HG03558 (cell line): Measurements from ENCODE around the gene PCSK2.

ENCODE experiments used
- ATAC-seq: cut with Tn5 transposase; IDR thresholded peaks from one replicate; pipeline ENCODE4 v1.9.1; 2021; ENCODE audit warnings: moderate number of reproducible peaks; ENCODE audit not compliant: unreplicated experiment; ENCODE audit errors: extremely low read depth

The PCSK2 gene

DNA sequence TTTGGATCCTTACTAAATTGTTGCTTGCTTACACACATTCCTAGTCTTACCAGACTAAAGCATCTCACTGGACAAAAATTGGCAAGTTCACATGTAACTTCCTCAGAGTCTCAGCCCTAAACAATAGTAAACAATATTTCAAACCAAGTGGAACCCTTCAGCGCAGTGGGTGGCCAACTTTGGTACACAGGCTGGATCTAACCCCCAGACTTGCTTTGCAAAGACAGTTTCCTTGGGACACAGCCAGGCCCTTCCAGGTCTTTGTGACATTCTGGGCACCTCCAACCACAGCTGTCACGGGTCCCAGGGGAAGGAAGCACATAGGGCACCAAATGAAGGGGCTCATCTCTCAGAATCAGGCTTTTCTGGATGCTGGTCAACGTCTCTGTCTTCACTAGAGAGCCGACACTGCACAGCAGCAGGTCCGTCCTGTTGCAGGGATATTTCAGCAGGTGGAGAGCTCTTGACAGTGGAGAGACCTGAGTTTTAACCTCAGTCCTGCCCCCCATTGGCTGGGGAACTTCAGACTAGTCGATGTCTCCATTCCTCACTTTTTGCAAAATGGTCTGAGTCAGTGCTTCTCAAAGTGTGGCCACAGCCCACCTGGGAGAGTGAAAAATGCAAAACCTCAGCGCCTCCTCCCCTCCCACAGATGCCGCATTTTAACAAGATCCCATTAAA is 212.9 kb downstream of the PCSK2 start:
- ATAC-seq, result no peak

DNA sequence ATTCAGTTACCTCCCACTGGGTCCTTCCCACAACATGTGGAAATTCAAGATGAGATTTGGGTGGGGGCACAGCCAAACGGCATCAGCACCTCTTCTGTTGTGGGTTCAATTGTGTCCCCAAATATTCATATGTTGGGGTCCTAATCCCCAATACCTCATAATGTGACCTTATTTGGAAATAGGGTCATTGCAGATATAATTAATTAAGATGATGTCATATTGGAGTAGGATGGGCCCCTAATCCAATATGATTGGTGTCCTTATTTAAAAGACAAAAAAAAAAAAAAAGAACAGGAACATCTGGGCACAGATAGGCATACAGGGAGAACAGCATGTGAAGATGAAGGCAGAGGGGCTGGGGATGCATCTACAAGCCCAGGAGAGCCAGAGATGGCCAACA is 214.9 kb downstream of the PCSK2 start:
- ATAC-seq, result no peak

DNA sequence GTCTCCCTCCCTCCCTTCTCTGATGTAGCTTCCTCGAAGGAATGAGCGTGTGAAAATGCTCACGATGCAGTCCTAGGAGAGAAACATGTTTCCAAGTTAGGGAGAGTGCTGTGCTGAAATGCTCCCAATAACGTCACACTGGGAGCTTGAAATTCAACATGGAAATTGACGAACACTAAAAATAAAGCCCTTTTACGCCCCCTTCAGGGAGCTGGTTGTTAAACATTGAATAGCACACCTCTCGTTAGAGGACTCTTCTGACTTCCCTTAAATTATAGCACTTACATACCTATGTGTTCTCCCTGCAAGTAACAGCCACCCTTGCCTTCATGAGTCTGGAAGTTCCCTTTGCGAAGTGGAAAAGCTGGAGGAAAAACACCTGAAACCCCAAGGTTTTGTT is 215.7 kb downstream of the PCSK2 start:
- ATAC-seq, result no peak

DNA sequence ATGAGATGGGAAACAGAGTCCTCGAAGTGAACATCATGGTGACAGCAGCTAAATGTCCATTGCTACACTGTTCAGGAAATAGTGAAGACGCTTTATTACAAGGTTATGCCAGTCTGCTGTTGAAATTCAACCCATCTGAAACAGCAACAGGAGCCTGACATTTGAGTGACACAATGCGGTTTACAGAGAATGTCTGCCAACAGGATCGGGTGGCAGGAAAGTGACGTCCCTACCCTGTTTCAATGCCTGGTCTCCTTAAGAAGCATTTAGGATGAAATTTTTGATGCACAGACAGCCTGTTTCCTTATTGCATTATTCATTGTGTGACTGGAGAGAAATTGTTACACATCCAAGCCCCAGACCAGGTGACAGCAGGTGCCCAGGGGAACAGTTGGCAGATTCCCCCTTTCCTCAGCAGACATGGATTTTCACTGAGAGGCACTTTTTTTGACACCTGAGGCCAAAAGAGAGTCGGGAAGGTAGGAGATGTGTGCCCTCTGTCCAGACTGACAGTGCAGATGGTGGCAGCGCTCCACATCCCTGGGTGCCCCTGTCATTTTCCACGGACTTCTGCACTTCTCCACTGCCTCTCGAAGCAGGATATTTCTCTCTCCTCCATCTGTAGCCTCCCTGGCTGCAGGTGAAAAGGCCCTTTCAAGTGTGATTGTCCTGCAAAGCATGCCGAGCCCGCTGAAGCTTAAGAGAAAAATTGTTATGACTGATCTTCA is 216.5 kb downstream of the PCSK2 start:
- ATAC-seq, result no peak

DNA sequence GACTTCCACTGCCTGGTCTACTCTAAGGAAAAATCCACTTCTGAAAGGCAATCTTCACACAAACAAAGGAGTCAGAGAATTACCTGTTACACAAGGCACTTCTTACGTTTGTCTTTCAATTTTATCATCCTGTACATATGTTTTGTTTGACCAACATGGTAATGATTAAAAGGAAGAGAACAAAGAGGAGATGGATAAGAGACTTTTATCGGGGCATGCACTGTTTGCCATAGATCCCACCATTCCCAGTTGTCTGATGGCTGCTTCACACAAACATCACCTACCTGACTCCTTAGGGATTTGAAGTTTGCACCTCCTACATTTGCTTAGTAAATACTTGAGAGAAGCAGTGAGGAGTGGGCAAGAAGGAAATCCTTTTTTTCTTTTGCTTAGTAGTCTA is 217.3 kb downstream of the PCSK2 start:
- ATAC-seq, result no peak

DNA sequence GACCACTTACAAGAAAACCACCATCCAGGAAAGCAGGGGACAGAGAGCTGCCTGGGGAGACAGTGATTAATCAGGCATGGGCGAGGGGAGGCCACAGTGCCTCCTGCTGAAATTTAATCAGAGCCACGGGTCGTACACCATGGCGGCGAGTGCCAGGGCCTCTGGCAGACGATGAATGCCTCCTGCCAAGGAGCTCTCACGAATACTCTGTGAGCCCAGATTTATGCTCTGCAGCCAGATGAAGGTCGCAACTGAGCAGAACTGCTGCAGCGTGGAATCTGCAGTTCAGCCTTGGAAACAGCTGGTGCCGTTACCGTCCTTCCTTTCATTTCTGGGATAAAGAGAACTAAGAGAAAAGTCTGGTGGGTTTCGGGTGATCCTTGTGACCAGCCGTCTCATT is 218.7 kb downstream of the PCSK2 start:
- no peak for ATAC-seq

DNA sequence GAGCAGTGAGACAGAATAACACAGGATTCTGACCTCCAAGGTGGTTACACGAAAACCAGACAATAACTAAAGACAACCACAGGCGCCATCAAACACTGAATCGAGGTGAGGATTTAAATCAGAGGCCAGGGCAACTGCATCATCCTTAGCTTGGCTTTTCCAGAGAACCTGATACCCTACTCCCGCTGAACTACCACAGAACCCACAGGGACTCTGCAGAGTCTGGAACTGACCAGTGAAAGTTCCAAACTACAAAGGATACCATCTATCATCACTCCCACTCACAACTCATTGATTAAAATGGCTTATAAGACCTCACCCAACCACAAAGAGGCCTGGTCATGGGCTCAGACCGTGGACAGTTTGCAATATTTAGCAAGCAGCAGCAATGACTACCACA is 219.3 kb downstream of the PCSK2 start:
- ATAC-seq, result no peak

DNA sequence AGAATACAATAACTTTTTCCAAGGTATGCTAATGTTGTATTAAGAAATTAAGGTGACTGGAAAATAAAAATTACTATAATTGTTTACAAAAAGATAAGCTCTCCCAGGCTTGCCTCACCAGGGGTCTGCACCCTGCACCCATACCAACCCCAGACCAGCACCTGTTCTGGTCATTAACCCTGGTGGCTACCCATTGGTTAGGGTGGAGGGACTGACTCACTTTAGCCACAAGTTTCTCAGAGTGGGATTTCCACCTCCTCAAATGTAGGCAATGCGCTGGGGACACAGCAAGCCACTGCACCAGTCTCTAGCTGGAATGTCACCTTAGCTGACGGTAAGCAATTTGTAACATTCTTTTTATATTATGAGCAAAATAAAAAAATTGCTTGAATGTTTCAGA is 221.2 kb downstream of the PCSK2 start:
- no peak for ATAC-seq

DNA sequence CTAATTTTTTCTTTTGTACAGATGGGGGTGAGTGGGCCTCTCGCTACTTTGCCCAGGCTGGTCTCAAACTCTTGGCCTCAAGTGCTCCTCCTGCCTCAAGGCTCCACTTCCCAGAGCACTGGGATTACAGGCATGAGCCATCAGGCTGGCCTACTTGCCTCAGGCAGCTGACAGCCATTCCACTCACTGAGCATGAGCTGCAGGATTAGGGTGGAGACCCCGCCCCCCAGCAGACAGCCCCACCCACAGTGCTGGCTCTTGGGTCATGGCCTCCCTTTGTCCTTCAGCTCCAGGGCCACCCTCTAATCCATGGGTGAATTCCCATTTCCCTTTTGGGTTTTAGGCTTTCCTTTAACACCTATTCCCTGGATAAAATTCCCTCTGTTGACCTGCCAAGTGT is 222.2 kb downstream of the PCSK2 start:
- ATAC-seq, result no peak

DNA sequence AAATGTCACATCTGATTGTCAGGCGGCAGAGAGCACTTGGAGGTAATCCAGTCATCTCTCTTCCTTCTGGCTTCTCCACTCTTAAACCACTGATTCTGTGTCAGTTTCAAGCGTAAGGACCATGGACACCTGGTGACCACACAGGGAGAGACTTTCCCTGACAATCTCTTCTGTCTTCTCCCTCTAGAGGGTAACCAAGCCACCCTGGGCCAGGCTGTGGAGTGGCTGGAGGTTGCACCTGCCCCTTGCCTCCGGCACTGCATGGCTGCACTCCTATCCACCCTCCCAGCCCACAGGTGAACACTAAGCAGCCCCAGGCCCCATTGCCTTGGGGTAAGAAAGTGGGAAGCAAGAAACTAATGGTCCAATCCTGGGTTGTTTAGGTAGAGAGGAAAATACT is 225.6 kb downstream of the PCSK2 start:
- no peak for ATAC-seq

DNA sequence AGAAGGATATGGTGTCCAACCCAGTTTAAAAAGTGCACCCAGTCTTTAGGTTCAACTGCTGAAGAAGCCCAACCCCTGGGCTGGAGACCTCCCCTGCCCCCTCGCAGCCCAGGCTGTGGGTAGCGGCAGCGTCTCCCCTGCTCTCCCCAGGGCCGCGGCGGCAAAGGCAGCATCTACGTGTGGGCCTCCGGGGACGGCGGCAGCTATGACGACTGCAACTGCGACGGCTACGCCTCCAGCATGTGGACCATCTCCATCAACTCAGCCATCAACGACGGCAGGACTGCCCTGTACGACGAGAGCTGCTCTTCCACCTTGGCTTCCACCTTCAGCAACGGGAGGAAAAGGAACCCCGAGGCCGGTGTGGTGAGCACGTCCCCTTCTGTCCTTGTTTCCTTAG is 226.8 kb downstream of the PCSK2 start:
- no peak for ATAC-seq

DNA sequence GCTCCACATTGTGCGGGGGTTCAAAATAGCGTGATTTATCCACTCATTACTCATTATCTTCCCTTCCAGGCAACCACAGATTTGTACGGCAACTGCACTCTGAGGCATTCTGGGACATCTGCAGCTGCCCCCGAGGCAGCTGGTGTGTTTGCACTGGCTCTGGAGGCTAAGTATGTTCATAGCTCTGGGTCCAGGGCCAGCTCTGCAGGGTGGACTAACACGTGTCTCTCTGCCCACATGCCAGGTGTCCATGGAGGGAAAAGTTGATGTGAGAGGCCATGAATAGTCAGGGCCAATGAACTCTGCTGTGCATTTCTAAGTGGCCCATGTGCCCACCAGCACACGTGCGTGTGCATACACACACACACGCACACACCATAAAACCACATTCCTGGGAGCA is 229.4 kb downstream of the PCSK2 start:
- ATAC-seq, result no peak

DNA sequence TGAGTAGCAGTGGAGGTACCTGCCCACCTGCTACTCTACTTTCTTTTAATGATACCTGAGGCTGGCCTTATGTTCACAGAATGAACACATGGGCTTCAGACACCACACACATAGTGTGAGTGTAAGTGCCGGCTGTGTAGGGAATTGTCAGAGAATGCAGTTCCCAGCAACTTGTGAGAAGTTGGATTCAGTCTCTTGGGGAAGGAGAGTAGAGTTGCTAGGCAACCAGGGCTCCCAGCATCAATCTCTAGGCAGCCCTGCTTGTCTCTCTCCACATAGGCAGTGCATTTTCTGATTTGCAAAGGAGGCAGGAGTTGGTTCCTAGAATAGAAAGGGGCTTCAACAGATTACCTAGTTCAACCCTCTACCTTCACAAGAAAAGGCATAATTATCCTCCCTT is 230.2 kb downstream of the PCSK2 start:
- ATAC-seq, result no peak

DNA sequence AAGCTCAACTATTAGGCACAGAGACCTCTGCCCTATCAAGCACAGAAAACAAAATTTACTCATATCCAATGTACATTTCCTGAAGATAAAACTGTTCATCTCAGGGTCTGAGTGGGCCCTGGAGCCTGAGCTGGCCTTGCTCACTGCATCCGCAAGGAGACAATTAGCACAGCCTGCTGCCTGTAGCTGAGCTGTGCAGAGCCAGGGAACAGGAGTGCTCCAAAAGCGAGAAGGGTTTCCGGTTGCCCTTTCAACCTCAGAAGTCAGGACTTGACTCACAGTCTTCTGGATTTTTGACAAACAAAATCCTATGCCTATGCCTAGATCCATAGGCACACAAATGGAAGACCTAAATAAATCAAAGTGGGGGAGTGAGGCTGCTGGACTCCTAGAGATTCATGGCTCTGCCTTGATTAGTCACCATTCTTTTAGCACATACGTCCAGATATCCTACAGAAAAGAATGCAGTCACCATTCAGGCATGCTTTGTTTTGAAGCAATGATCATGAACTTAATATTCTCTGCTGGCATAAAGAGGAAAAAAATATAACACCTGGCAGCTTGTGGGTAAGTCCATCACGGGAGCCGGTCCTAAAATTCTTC is 230.8 kb downstream of the PCSK2 start:
- no peak for ATAC-seq

DNA sequence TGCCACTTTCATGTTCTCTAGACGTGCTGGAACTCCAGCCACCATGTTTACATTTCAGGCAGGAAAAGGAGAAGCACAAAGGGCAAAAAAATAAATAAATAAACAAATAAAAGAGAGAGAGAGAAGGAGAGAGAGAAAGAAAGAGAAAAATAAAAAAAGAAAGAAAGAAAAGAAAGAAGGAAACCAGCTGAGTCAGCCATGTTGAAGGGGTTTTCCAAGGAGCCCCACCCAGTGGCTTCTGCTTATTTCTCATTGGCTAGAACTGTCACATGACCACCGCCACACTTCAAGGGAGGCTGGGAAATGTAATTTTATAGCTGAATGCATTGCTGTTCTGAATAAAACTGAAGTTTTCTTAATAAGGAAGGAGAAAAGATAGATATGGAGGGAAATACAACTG is 233.3 kb downstream of the PCSK2 start:
- no peak for ATAC-seq

DNA sequence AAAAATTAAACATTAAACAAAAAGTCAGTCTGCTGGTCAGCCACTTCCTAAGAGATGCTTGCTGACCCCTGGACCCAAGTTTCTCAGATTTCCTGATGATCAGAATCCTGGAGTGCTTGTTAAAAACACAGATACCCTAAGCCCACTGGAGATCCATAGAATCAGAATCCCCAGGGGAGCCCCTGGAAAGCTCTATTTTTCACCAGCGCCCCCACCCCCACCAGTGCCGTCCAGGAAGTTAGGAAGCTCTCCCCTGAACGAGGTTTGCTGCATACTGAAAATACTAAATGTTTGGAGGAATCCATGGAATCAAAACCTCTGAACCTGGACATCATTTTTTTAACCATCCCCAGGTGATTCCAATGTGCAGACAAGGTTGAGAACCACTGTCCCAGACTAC is 235.1 kb downstream of the PCSK2 start:
- no peak for ATAC-seq

DNA sequence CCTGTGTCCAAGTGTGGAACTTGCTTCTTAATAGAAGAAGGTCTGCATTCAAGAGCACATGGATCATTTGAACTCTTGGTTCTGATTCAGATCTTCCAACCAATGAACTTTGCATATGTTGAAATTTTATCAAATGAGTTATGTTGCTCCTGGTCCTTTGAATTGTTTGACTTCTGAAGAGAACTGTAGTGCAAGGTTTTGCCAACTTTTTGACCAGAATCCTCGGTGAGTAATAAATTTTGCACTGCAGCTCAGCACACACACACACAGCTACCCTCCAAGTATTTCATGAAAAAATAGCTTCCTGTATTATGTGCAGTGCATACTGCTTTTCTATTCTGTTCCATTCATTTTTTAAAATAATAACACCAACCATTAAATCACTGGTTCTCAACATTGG is 236.9 kb downstream of the PCSK2 start:
- no peak for ATAC-seq

DNA sequence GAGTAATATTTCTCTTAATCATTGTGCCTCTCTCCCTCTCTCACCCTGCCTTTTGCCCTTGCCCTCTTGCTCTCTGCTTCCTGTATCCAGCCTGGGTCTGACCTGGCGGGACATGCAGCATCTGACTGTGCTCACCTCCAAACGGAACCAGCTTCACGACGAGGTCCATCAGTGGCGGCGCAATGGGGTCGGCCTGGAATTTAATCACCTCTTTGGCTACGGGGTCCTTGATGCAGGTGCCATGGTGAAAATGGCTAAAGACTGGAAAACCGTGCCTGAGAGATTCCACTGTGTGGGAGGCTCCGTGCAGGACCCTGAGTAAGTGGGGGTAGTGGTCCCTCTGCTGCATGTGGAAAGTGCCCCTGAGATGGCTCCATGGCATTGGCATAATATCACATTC is 238.4 kb downstream of the PCSK2 start:
- ATAC-seq, result no peak

DNA sequence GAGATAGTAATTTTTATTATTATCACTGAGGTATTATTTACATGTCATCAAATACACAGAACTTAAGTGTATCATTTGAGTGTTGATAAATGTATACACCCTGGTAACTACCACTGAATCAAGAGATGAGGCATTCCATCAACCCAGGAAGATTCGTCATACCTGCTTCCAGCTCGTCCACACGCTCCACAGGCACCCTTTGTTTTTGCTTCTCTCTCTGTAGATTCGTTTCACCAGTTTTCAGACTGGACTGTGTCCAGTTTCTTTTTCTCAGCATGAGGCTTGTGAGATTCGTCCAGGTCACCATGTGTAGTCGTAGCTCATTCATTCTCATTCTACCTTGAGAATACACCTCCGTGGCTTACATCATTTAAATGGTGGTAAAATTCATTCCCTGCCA is 239.8 kb downstream of the PCSK2 start:
- no peak for ATAC-seq

DNA sequence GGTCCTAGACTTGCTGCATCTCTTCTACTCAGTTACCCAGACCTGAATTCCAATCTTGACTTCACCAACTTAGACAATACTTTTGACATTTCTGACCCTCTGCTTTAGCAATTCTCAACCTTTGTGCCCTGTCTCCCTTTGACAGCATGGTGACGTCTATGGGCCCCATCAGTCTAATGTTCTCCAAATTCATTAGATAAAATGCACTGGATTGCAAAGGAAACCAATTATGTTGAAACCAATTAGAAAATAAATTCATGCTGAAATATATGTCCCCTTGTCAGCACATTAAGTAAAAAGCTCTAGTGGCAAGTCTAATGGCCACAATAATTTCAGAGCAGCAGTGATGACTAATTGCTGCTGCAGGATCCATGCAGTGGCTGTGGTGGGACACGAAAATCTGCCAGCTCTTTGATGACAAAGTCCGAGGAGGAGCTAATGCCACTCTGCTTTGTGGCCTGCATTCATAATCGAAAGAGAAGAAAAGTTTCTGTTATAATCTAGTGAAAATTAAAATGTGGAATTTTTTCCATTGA is 240.3 kb downstream of the PCSK2 start:
- ATAC-seq, result no peak

DNA sequence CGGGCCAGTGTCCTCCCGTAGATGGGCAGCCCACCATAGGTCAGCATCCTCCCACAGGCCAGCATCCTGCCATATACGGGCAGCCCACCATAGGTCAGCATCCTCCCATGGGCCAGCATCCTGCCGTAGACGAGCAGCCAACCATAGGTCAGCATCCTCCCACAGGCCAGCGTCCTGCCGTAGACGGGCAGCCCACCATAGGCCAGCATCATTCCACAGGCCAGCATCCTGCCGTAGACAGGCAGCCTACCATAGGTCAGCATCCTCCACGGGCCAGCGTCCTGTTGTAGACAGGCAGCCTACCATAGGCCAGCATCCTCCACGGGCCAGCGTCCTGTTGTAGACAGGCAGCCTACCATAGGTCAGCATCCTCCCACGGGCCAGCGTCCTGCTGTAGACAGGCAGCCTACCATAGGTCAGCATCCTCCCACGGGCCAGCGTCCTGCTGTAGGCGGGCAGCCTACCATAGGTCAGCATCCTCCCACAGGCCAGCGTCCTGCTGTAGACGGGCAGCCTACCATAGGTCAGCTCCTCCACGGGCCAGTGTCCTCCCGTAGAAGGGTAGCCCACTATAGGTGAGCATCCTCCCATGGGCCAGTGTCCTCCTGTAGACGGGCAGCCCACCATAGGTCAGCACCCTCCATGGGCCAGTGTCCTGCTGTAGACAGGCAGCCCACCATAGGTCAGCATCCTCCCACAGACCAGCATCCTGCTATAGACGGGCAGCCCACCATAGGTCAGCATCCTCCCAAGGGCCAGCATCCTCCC is 241.4 kb downstream of the PCSK2 start:
- no peak for ATAC-seq
